K562 (cell line): ENCODE results near the gene ENOSF1. TPM values are rescaled to one million over a fixed set of nuclear protein-coding genes. Genes with fewer than 3 reads are reported as not detected.

Source experiments
- ARNT ChIP-seq, 2 experiments: fragments of 450-650 bp; IDR thresholded peaks; 2 replicates each; pipeline ENCODE4 v1.6.1; 2016; ENCODE audit warnings: mild to moderate bottlenecking in 1 of 2
- ATF1 ChIP-seq, 2 experiments: fragments of 450-650 bp in 1 of 2; IDR thresholded peaks; 2 replicates each; pipeline ENCODE4 v1.6.1; 2016; ENCODE audit warnings: missing compliant biosample characterization in 1 of 2, missing genetic modification characterization in 1 of 2
- CBFA2T3 ChIP-seq: fragments of 450-650 bp; IDR thresholded peaks from 2 replicates; pipeline ENCODE4 v1.6.1; 2017
- CEBPG ChIP-seq, 3 experiments: fragments of 200-800 bp in 1 of 3; sonication (Bioruptor generic) in 1 of 3; sonication (generic) in 1 of 3; formaldehyde crosslinking in 1 of 3; IDR thresholded peaks in 2 of 3; conservative IDR thresholded peaks in 1 of 3; 2 replicates each; pipeline versions ENCODE4 v1.6.1 to v1.8.0; 2016 to 2022; ENCODE audit warnings: missing compliant biosample characterization in 2 of 3, missing genetic modification characterization in 2 of 3, mild to moderate bottlenecking in 1 of 3, missing genetic modification reagents in 1 of 3
- FOXJ2 ChIP-seq: fragments of 200-800 bp; sonication (Bioruptor generic); IDR thresholded peaks from 2 replicates; pipeline ENCODE4 v1.6.1; 2016; ENCODE audit warnings: missing genetic modification characterization, missing compliant biosample characterization
- HDAC6 ChIP-seq: IDR thresholded peaks from 2 replicates; pipeline ENCODE4 v1.6.1; 2012; ENCODE audit warnings: low read depth, mild to moderate bottlenecking, control low read depth, inconsistent platforms, low read length, moderate library complexity
- HNRNPL ChIP-seq: fragments of 200-400 bp; formaldehyde crosslinking; IDR thresholded peaks from 2 replicates; pipeline ENCODE4 v1.6.1; 2017; ENCODE audit warnings: low read depth, mild to moderate bottlenecking, low read length
- KDM1A ChIP-seq, 2 experiments: fragments of 450-650 bp; IDR thresholded peaks; 2 replicates each; pipeline ENCODE4 v1.6.1; 2016; ENCODE audit warnings: mild to moderate bottlenecking in 2 of 2
- SMAD4 ChIP-seq: fragments of 250-450 bp; sonication (Bioruptor Pico); conservative IDR thresholded peaks from 2 replicates; pipeline ENCODE4 v1.8.0; 2021; ENCODE audit warnings: inconsistent platforms, mild to moderate bottlenecking, moderate library complexity
- SMARCE1 ChIP-seq: fragments of 450-650 bp; IDR thresholded peaks from 2 replicates; pipeline ENCODE4 v1.7.1; 2016; ENCODE audit warnings: mild to moderate bottlenecking
- TEAD4 ChIP-seq, 2 experiments: sonication (generic) in 1 of 2; formaldehyde crosslinking in 1 of 2; IDR thresholded peaks; 2 replicates each; pipeline versions ENCODE4 v1.6.1 to v1.8.0; 2012 to 2022; ENCODE audit warnings: borderline replicate concordance in 1 of 2, inconsistent platforms in 1 of 2, low read length in 1 of 2, mild to moderate bottlenecking in 1 of 2, missing genetic modification reagents in 1 of 2
- ZNF639 ChIP-seq, 2 experiments: fragments of 200-800 bp in 1 of 2; sonication (Bioruptor generic) in 1 of 2; sonication (generic) in 1 of 2; formaldehyde crosslinking in 1 of 2; IDR thresholded peaks in 1 of 2; conservative IDR thresholded peaks in 1 of 2; 2 replicates each; pipeline versions ENCODE4 v1.5.0 to v1.6.1; 2016 to 2020; ENCODE audit warnings: missing compliant biosample characterization in 1 of 2, missing genetic modification characterization in 1 of 2, missing genetic modification reagents in 1 of 2
- polyA plus RNA-seq, 8 experiments: library from polyadenylated mRNA; depleted of rRNA in 4 of 8; stranded (reverse) in 5 of 8; unstranded in 3 of 8; fragments of >200 nt; fragmentation: Nextera tagmentation in 2 of 8; fragmentation: Illumina TruSeq in 1 of 8; extraction: Ambion mirVana in 2 of 8; extraction: Trizol in 1 of 8; gene quantifications; 2 replicates each; pipeline versions ENCODE4 v1.2.1 to v1.2.3, GENCODE V29; 2011 to 2014; ENCODE audit warnings: inconsistent platforms in 1 of 8, missing spikeins in 1 of 8
- total RNA-seq, 7 experiments: library from RNA; depleted of rRNA in 6 of 7; stranded (reverse); fragments of >200 nt in 6 of 7; fragmentation: Illumina TruSeq in 2 of 7; extraction: Trizol in 2 of 7; gene quantifications; 2 replicates each; pipeline versions ENCODE4 v1.2.1 to v1.2.3, GENCODE V29; 2011 to 2021; ENCODE audit warnings: low replicate concordance in 1 of 7
- TF ChIP-seq, protein P1 (sequence below): fragments of 450-650 bp; IDR thresholded peaks from 2 replicates; pipeline ENCODE4 v1.7.0; 2016; ENCODE audit warnings: borderline replicate concordance
- TF ChIP-seq, protein P2 (sequence below), 2 experiments: fragments of 450-650 bp; IDR thresholded peaks; 2 replicates each; pipeline ENCODE4 v1.6.1; 2016; ENCODE audit warnings: mild to moderate bottlenecking in 2 of 2, borderline replicate concordance in 1 of 2, low read depth in 1 of 2, moderate library complexity in 1 of 2

Gene ENOSF1
- total and polyA plus RNA-seq, 9 of the 15 experiments (the other 6 are each of a cell fraction or from before 2014, with no cell fraction given): 15.5 to 66.4 (median 46.5) TPM

DNA sequence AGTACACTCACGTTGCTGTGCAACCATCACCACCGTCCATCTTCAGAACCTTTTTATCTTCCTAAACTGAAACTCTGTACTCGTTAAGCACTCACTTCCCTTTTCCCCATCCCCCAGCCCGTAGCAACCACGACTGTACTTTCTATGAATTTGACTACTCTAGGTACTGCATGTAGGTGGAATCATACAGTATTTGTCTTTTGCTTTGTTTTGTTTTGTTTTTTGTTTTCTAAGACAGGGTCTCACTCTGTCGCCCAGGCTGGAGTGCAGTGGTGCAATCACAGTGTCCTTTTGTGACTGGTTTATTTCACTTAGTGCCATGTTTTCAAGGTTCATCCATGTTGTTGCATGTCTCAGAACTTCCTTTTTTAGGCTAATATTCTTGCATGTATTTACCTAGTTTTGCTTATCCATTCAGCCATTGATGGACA lies 62.0 kb downstream of the ENOSF1 start (continued):
- peak; percentile 33; the same call in 1 of the 2 replicates for TF ChIP-seq CBFA2T3
- peak; percentile 52; the same call in 1 of the 2 replicates for TF ChIP-seq TEAD4 (IDR thresholded peaks at IDR 0.05; ENCODE audit: low read length)
- no peak for TF ChIP-seq TEAD4 (CRISPR knock-in tag; IDR thresholded peaks at IDR 0.05; ENCODE audit: borderline replicate concordance)
- TF ChIP-seq ATF1 (CRISPR knock-in tag; IDR thresholded peaks at IDR 0.05): no peak
- peak; percentile 39; the same call in 1 of the 2 replicates for TF ChIP-seq ATF1 (tag; IDR thresholded peaks at IDR 0.05)
- TF ChIP-seq SMAD4 (CRISPR knock-in tag): no peak
- TF ChIP-seq FOXJ2 (tag): no peak
- TF ChIP-seq ZNF639 (CRISPR knock-in tag; conservative IDR thresholded peaks at IDR 0.05 in 1 of 2, IDR thresholded peaks at IDR 0.05 in 1 of 2): peak in 1 of 2 experiments; percentile 76; a peak in 1 of 4 replicates
- TF ChIP-seq HNRNPL: no peak
- TF ChIP-seq HDAC6: no peak
- TF ChIP-seq CEBPG (CRISPR knock-in tag; IDR thresholded peaks at IDR 0.05): no peak
- peak in 1 of 2 experiments; percentile 26; a peak in 1 of 4 replicates for TF ChIP-seq CEBPG (tag; conservative IDR thresholded peaks at IDR 0.05 in 1 of 2, IDR thresholded peaks at IDR 0.05 in 1 of 2)
- peak in 1 of 2 experiments; percentile 65; a peak in 1 of 4 replicates for TF ChIP-seq ARNT (IDR thresholded peaks at IDR 0.05)
- TF ChIP-seq SMARCE1: peak; percentile 85
- TF ChIP-seq, protein P1, sequence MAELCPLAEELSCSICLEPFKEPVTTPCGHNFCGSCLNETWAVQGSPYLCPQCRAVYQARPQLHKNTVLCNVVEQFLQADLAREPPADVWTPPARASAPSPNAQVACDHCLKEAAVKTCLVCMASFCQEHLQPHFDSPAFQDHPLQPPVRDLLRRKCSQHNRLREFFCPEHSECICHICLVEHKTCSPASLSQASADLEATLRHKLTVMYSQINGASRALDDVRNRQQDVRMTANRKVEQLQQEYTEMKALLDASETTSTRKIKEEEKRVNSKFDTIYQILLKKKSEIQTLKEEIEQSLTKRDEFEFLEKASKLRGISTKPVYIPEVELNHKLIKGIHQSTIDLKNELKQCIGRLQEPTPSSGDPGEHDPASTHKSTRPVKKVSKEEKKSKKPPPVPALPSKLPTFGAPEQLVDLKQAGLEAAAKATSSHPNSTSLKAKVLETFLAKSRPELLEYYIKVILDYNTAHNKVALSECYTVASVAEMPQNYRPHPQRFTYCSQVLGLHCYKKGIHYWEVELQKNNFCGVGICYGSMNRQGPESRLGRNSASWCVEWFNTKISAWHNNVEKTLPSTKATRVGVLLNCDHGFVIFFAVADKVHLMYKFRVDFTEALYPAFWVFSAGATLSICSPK: no peak
- TF ChIP-seq, protein P2, sequence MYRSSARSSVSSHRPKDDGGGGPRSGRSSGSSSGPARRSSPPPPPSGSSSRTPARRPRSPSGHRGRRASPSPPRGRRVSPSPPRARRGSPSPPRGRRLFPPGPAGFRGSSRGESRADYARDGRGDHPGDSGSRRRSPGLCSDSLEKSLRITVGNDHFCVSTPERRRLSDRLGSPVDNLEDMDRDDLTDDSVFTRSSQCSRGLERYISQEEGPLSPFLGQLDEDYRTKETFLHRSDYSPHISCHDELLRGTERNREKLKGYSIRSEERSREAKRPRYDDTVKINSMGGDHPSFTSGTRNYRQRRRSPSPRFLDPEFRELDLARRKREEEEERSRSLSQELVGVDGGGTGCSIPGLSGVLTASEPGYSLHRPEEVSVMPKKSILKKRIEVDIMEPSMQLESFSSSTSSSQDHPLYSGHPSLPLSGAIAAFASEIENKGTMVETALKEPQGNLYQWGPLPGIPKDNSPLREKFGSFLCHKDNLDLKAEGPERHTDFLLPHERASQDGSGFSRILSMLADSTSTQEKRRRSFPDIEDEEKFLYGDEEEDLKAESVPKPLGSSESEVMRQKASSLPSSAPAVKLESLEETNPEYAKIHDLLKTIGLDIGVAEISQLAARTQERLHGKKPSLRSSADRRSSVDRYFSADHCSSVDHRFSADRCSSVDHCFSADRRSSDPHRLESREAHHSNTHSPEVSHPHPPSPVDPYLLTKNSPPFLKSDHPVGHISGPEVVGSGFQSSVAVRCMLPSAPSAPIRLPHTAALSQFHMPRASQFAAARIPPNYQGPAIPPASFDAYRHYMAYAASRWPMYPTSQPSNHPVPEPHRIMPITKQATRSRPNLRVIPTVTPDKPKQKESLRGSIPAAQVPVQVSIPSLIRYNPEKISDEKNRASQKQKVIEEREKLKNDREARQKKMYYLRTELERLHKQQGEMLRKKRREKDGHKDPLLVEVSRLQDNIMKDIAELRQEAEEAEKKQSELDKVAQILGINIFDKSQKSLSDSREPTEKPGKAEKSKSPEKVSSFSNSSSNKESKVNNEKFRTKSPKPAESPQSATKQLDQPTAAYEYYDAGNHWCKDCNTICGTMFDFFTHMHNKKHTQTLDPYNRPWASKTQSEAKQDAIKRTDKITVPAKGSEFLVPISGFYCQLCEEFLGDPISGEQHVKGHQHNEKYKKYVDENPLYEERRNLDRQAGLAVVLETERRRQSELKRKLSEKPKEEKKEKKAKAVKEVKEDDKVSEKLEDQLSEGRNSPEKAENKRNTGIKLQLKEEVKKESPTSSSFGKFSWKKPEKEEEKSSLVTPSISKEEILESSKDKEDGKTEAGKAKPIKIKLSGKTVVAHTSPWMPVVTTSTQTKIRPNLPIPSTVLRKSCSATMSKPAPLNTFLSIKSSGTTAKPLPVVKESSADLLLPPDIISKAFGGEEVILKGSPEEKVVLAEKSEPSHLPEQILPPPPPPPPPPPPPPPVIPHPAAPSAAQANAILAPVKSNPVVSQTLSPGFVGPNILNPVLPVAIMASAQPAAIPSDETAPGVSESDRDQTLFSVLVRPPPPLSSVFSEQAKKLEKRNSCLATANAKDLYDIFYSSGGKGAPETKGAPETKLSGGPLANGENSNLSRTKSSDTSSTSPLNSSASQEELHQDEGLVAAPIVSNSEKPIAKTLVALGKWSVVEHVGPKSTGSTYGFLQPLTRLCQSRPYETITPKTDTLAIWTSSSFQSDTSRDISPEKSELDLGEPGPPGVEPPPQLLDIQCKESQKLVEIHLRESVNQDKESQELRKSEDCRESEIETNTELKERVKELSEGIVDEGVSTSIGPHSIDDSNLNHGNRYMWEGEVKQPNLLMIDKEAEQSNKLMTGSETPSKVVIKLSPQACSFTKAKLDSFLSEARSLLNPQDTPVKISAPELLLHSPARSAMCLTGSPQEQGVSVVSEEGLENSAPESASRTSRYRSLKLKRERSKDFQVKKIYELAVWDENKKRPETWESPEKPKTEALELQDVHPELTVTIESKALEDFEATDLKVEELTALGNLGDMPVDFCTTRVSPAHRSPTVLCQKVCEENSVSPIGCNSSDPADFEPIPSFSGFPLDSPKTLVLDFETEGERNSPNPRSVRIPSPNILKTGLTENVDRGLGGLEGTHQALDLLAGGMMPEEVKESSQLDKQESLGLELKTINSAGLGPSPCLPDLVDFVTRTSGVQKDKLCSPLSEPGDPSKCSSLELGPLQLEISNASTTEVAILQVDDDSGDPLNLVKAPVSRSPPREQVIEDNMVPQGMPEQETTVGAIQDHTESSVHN (IDR thresholded peaks at IDR 0.05; ENCODE audit: borderline replicate concordance in 1 of 2, low read depth in 1 of 2): 0 out of 4 replicates have a peak, but pooled peaks of 1 of the 2 experiments have one; percentile 55
- peak; percentile 19 to 48; a peak in 2 of 4 replicates for TF ChIP-seq KDM1A (IDR thresholded peaks at IDR 0.05)
